Muscle of leg (tissue), 11 donors: ENCODE results near the gene C19orf85. TPM values are rescaled to one million over a fixed set of nuclear protein-coding genes. Genes with fewer than 3 reads are reported as not detected.
"Not testable (repeated sequence)": the region's sequence is repeated elsewhere in the genome, so short reads cannot be mapped to it uniquely, and the experiment has no call there.

Experiments
- DNase-seq: peaks from one replicate; pipeline ENCODE4 v3.0.0; 2013
- H3K27ac ChIP-seq: one replicate; pipeline ENCODE4 v1.5.1; 2013; ENCODE audit warnings: mild to moderate bottlenecking, low read length, control low read depth
- H3K27me3 ChIP-seq: one replicate; pipeline ENCODE4 v1.6.1; 2013; ENCODE audit warnings: low read length; ENCODE audit not compliant: control insufficient read depth, insufficient read depth
- H3K36me3 ChIP-seq: one replicate; pipeline ENCODE4 v1.6.1; 2013; ENCODE audit warnings: low read length; ENCODE audit not compliant: control insufficient read depth, insufficient read depth
- H3K4me1 ChIP-seq: one replicate; pipeline ENCODE4 v1.6.1; 2013; ENCODE audit warnings: low read length; ENCODE audit not compliant: control insufficient read depth, insufficient read depth
- H3K4me3 ChIP-seq: one replicate; pipeline ENCODE4 v1.5.1; 2013; ENCODE audit warnings: low read length, control low read depth
- H3K9me3 ChIP-seq: replicated peaks from 2 replicates; pipeline ENCODE4 v1.6.1; 2013; ENCODE audit warnings: low read depth, low read length; ENCODE audit not compliant: control insufficient read depth
- WGBS: methylation state at CpG from one replicate; pipeline ENCODE4 v1.1.5; 2013; ENCODE audit warnings: missing lambda C conversion rate; ENCODE audit not compliant: insufficient coverage; 5-methylcytosine and 5-hydroxymethylcytosine counted together
- polyA plus RNA-seq, 8 donors: library from polyadenylated mRNA; unstranded; fragments of 120-200 nt; gene quantifications; one replicate each; pipeline versions ENCODE4 v1.2.1 to v1.2.3, GENCODE V29; 2013; ENCODE audit warnings: inconsistent platforms in 1 of 8, low replicate concordance in 1 of 8; ENCODE audit not compliant: insufficient read length in 8 of 8, insufficient read depth in 1 of 8
- total RNA-seq: library from RNA; stranded (reverse); fragments of 120-200 nt; gene quantifications from one replicate; pipeline ENCODE4 v1.2.4, GENCODE V29; 2013

The C19orf85 gene
- total and polyA plus RNA-seq, 9 donors = not detected

- 44% methylated on average over 4 of the region's 13 CpGs for WGBS
- H3K4me1 ChIP-seq = no peaks in the 10 kb centered on the region
- no peaks in the 10 kb centered on the region for H3K9me3 ChIP-seq
- no peaks in the 10 kb centered on the region for H3K36me3 ChIP-seq
- no peak overlapping the region for H3K4me3 ChIP-seq
- DNase-seq = no peak
- H3K27me3 ChIP-seq = peaks cover 18% of the 10 kb centered on the region
- H3K27ac ChIP-seq = no peak overlapping the region
Observed at GRCh38 chr19:55423225-55424005, 41.1 kb downstream of the C19orf85 start.

- H3K27me3 ChIP-seq = peaks cover 18% of the 10 kb centered on the region
- not testable (repeated sequence) for H3K4me3 ChIP-seq, H3K9me3 ChIP-seq, H3K36me3 ChIP-seq, H3K27ac ChIP-seq, H3K4me1 ChIP-seq, DNase-seq
- 56% methylated on average over 1 of the region's 4 CpGs for WGBS
Observed at GRCh38 chr19:55421281-55421680, 43.3 kb downstream of the C19orf85 start.

GRCh38 chr19:55419624-55420236 lies 44.8 kb downstream of the C19orf85 start:
- H3K36me3 ChIP-seq = no peaks in the 10 kb centered on the region
- H3K27ac ChIP-seq = no peak overlapping the region
- no peaks in the 10 kb centered on the region for H3K9me3 ChIP-seq
- H3K4me3 ChIP-seq = no peak overlapping the region
- no peaks in the 10 kb centered on the region for H3K4me1 ChIP-seq
- no peak for DNase-seq
- H3K27me3 ChIP-seq = peaks cover 17% of the 10 kb centered on the region
- 49% methylated on average over 4 of the region's 5 CpGs for WGBS

- peaks cover 15% of the 10 kb centered on the region for H3K27me3 ChIP-seq
- H3K9me3 ChIP-seq = no peaks in the 10 kb centered on the region
- no peak overlapping the region for H3K4me3 ChIP-seq
- H3K4me1 ChIP-seq = no peaks in the 10 kb centered on the region
- no peak for DNase-seq
- WGBS = 63% methylated on average over 4 of the region's 5 CpGs
- H3K27ac ChIP-seq = no peak overlapping the region
- H3K36me3 ChIP-seq = no peaks in the 10 kb centered on the region
Observed at GRCh38 chr19:55419103-55419502, 45.4 kb downstream of the C19orf85 start.

- no peaks in the 10 kb centered on the region for H3K4me1 ChIP-seq
Observed at GRCh38 chr19:55418185-55418584, 46.4 kb downstream of the C19orf85 start.

More at GRCh38 chr19:55418185-55418584, 46.4 kb downstream of the C19orf85 start:
- Histone ChIP-seq H3K9me3 (no peaks in the 10 kb centered on the region), H3K4me3 (no peak overlapping the region), H3K27me3 (peaks cover 10% of the 10 kb centered on the region), H3K36me3 (no peaks in the 10 kb centered on the region), H3K27ac (no peak overlapping the region)
- 12% methylated on average over 3 of the region's 7 CpGs for WGBS
- peak; percentile 87 for DNase-seq

Other genes with a start within 250 kb of the C19orf85 start
- 1.1 TPM for gene TMEM86B, start 236.0 kb downstream of the C19orf85 start, total RNA-seq
- 1 to 10 TPM; 1.8 to 4.8 (median 2.9) TPM for gene TMEM86B, start 236.0 kb downstream of the C19orf85 start, polyA plus RNA-seq
- gene PPP6R1, start 205.7 kb downstream of the C19orf85 start, total RNA-seq = 12.5 TPM
- gene PPP6R1, start 205.7 kb downstream of the C19orf85 start, polyA plus RNA-seq = 10 to 100 TPM; 26.3 to 37.2 (median 32.3) TPM
- gene HSPBP1, start 184.6 kb downstream of the C19orf85 start, total RNA-seq = 14.5 TPM
- gene HSPBP1, start 184.6 kb downstream of the C19orf85 start, polyA plus RNA-seq = 10 to 100 TPM; 26.2 to 34.9 (median 30.6) TPM
- gene BRSK1, start 180.8 kb downstream of the C19orf85 start, total RNA-seq = 5.4 TPM
- 10 to 100 TPM in 5 of 8 donors, 1 to 10 TPM in 3; 7.4 to 13.7 (median 10.6) TPM for gene BRSK1, start 180.8 kb downstream of the C19orf85 start, polyA plus RNA-seq
- 0.53 TPM for gene TMEM150B, start 139.4 kb downstream of the C19orf85 start, total RNA-seq
- gene TMEM150B, start 139.4 kb downstream of the C19orf85 start, polyA plus RNA-seq = 1 to 10 TPM in 3 of 8 donors, under 1 TPM in 5; 0.36 to 3.8 (median 0.87) TPM
- 16.9 TPM for gene KMT5C, start 124.9 kb downstream of the C19orf85 start, total RNA-seq
- 10 to 100 TPM; 13.4 to 34.1 (median 24.7) TPM for gene KMT5C, start 124.9 kb downstream of the C19orf85 start, polyA plus RNA-seq
- gene COX6B2, start 110.0 kb downstream of the C19orf85 start, total RNA-seq = not detected
- gene COX6B2, start 110.0 kb downstream of the C19orf85 start, polyA plus RNA-seq = 1 to 10 TPM in 1 of 8 donors, under 1 TPM in 5, not detected in 2; 0.09 to 2.4 (median 0.23) TPM
- not detected for gene GARIN5B, start 101.5 kb downstream of the C19orf85 start, total RNA-seq
- not detected for gene GARIN5B, start 101.5 kb downstream of the C19orf85 start, polyA plus RNA-seq
- 0.31 TPM for gene IL11, start 94.3 kb downstream of the C19orf85 start, total RNA-seq
- gene IL11, start 94.3 kb downstream of the C19orf85 start, polyA plus RNA-seq = under 1 TPM; 0.12 to 0.61 (median 0.40) TPM
- not detected for gene TMEM190, start 87.9 kb downstream of the C19orf85 start, total RNA-seq
- gene TMEM190, start 87.9 kb downstream of the C19orf85 start, polyA plus RNA-seq = under 1 TPM in 1 of 8 donors, not detected in 7; 0.50 TPM
- 0.18 TPM for gene TMEM238, start 80.5 kb downstream of the C19orf85 start, total RNA-seq
- gene TMEM238, start 80.5 kb downstream of the C19orf85 start, polyA plus RNA-seq = under 1 TPM; 0.14 to 0.49 (median 0.27) TPM
- gene RPL28, start 78.8 kb downstream of the C19orf85 start, total RNA-seq = 463 TPM
- gene RPL28, start 78.8 kb downstream of the C19orf85 start, polyA plus RNA-seq = 1,000 to 10,000 TPM; 1,674 to 2,410 (median 1,842) TPM
- gene UBE2S, start 57.0 kb downstream of the C19orf85 start, total RNA-seq = 31.4 TPM
- 10 to 100 TPM; 40.8 to 70.1 (median 60.1) TPM for gene UBE2S, start 57.0 kb downstream of the C19orf85 start, polyA plus RNA-seq
- gene SHISA7, start 21.5 kb downstream of the C19orf85 start, total RNA-seq = under 0.01 TPM
- under 1 TPM; 0.08 to 0.32 (median 0.17) TPM for gene SHISA7, start 21.5 kb downstream of the C19orf85 start, polyA plus RNA-seq
- 35.8 TPM for gene ISOC2, start 3.1 kb downstream of the C19orf85 start, total RNA-seq
- 10 to 100 TPM; 31.8 to 39.1 (median 35.1) TPM for gene ISOC2, start 3.1 kb downstream of the C19orf85 start, polyA plus RNA-seq
- gene ZNF628, start 11.9 kb upstream of the C19orf85 start, total RNA-seq = 1.6 TPM
- gene ZNF628, start 11.9 kb upstream of the C19orf85 start, polyA plus RNA-seq = 1 to 10 TPM; 2.8 to 5.1 (median 3.8) TPM
- 30.0 TPM for gene NAT14, start 20.4 kb upstream of the C19orf85 start, total RNA-seq
- gene NAT14, start 20.4 kb upstream of the C19orf85 start, polyA plus RNA-seq = 10 to 100 TPM; 23.5 to 44.1 (median 29.5) TPM
- gene SSC5D, start 23.7 kb upstream of the C19orf85 start, total RNA-seq = 20.0 TPM
- gene SSC5D, start 23.7 kb upstream of the C19orf85 start, polyA plus RNA-seq = 10 to 100 TPM in 6 of 8 donors, 1 to 10 TPM in 2; 7.9 to 54.8 (median 24.7) TPM
- gene SBK2, start 72.4 kb upstream of the C19orf85 start, total RNA-seq = 0.89 TPM
- gene SBK2, start 72.4 kb upstream of the C19orf85 start, polyA plus RNA-seq = 1 to 10 TPM; 3.0 to 9.7 (median 3.7) TPM
- 0.13 TPM for gene SBK3, start 80.8 kb upstream of the C19orf85 start, total RNA-seq
- gene SBK3, start 80.8 kb upstream of the C19orf85 start, polyA plus RNA-seq = under 1 TPM in 5 of 8 donors, not detected in 3; 0.10 to 0.29 (median 0.15) TPM
- 4.7 TPM for gene ZNF579, start 116.1 kb upstream of the C19orf85 start, total RNA-seq
- gene ZNF579, start 116.1 kb upstream of the C19orf85 start, polyA plus RNA-seq = 10 to 100 TPM; 11.0 to 18.5 (median 14.1) TPM
- 3.7 TPM for gene FIZ1, start 134.8 kb upstream of the C19orf85 start, total RNA-seq
- gene FIZ1, start 134.8 kb upstream of the C19orf85 start, polyA plus RNA-seq = 10 to 100 TPM; 10.7 to 15.1 (median 12.7) TPM
- gene ZNF524, start 135.5 kb upstream of the C19orf85 start, total RNA-seq = 9.3 TPM
- gene ZNF524, start 135.5 kb upstream of the C19orf85 start, polyA plus RNA-seq = 10 to 100 TPM in 1 of 8 donors, 1 to 10 TPM in 7; 7.0 to 11.6 (median 9.0) TPM
- 1.2 TPM for gene ZNF865, start 140.9 kb upstream of the C19orf85 start, total RNA-seq
- gene ZNF865, start 140.9 kb upstream of the C19orf85 start, polyA plus RNA-seq = 1 to 10 TPM; 6.9 to 9.9 (median 7.8) TPM
- 5.3 TPM for gene ZNF784, start 159.8 kb upstream of the C19orf85 start, total RNA-seq
- 1 to 10 TPM; 6.6 to 9.8 (median 8.7) TPM for gene ZNF784, start 159.8 kb upstream of the C19orf85 start, polyA plus RNA-seq
- gene ZNF580, start 176.3 kb upstream of the C19orf85 start, total RNA-seq = 5.6 TPM
- gene ZNF580, start 176.3 kb upstream of the C19orf85 start, polyA plus RNA-seq = 10 to 100 TPM; 20.9 to 28.5 (median 23.6) TPM
- gene ZNF581, start 178.9 kb upstream of the C19orf85 start, total RNA-seq = 15.1 TPM
- 10 to 100 TPM; 23.4 to 37.6 (median 27.0) TPM for gene ZNF581, start 178.9 kb upstream of the C19orf85 start, polyA plus RNA-seq
- gene CCDC106, start 183.5 kb upstream of the C19orf85 start, total RNA-seq = 5.3 TPM
- gene CCDC106, start 183.5 kb upstream of the C19orf85 start, polyA plus RNA-seq = 10 to 100 TPM; 12.9 to 16.4 (median 15.3) TPM
- 70.2 TPM for gene U2AF2, start 190.3 kb upstream of the C19orf85 start, total RNA-seq
- gene U2AF2, start 190.3 kb upstream of the C19orf85 start, polyA plus RNA-seq = 100 to 1,000 TPM; 103 to 156 (median 130) TPM
- gene EPN1, start 210.5 kb upstream of the C19orf85 start, total RNA-seq = 21.8 TPM
- gene EPN1, start 210.5 kb upstream of the C19orf85 start, polyA plus RNA-seq = 100 to 1,000 TPM in 2 of 8 donors, 10 to 100 TPM in 6; 84.4 to 114 (median 93.8) TPM